ENCODE data around the gene FAF1. TPM values are rescaled to one million over a fixed set of nuclear protein-coding genes. Genes with fewer than 3 reads are reported as not detected.

Gene FAF1
- total RNA-seq, 1 experiment from 2014 or later = 112 TPM

GRCh38 chr1:50425376-50426107 is 534.5 kb downstream of the FAF1 start:
- Histone ChIP-seq H3K36me3 (ENCODE audit: insufficient read depth, low read length) (no peaks in the 10 kb centered on the region), H3K79me2 (ENCODE audit: low read length) (no peaks in the 10 kb centered on the region), H3K27me3 (ENCODE audit: low read length) (no peaks in the 10 kb centered on the region), H3K9me3 (ENCODE audit: low read length) (no peaks in the 10 kb centered on the region), H3K9me2 (replicated peaks; ENCODE audit: insufficient read depth, low read length) (no peaks in the 10 kb centered on the region), H3K4me1 (ENCODE audit: low read length) (no peaks in the 10 kb centered on the region), H2AFZ (ENCODE audit: low read length) (no peak overlapping the region), H3K9ac (ENCODE audit: low read length) (no peak overlapping the region), H3K4me3 (ENCODE audit: low read length) (no peak overlapping the region), H4K20me1 (ENCODE audit: insufficient read depth, low read depth, low read length) (no peaks in the 10 kb centered on the region), H3K27ac (ENCODE audit: low read length) (no peak overlapping the region), H3K4me2 (ENCODE audit: low read depth, low read length, poor library complexity, severe bottlenecking) (no peak overlapping the region)
- DNase-seq = no peak

- H3K4me3 ChIP-seq (ENCODE audit: low read length) = no peak overlapping the region
- H3K4me2 ChIP-seq (ENCODE audit: low read depth, low read length, poor library complexity, severe bottlenecking) = no peak overlapping the region
- no peaks in the 10 kb centered on the region for H3K36me3 ChIP-seq (ENCODE audit: insufficient read depth, low read length)
- no peak overlapping the region for H3K27ac ChIP-seq (ENCODE audit: low read length)
- H3K27me3 ChIP-seq (ENCODE audit: low read length) = no peaks in the 10 kb centered on the region
- no peak for DNase-seq
- H3K9me2 ChIP-seq (replicated peaks; ENCODE audit: insufficient read depth, low read length) = no peaks in the 10 kb centered on the region
- H3K9ac ChIP-seq (ENCODE audit: low read length) = no peak overlapping the region
- no peak overlapping the region for H2AFZ ChIP-seq (ENCODE audit: low read length)
- H3K4me1 ChIP-seq (ENCODE audit: low read length) = no peaks in the 10 kb centered on the region
- H4K20me1 ChIP-seq (ENCODE audit: insufficient read depth, low read depth, low read length) = no peaks in the 10 kb centered on the region
- H3K9me3 ChIP-seq (ENCODE audit: low read length) = no peaks in the 10 kb centered on the region; the same call in 1 of the 2 replicates
- H3K79me2 ChIP-seq (ENCODE audit: low read length) = no peaks in the 10 kb centered on the region
Observed at GRCh38 chr1:50424884-50425375, 535.1 kb downstream of the FAF1 start.

- Histone ChIP-seq H3K27me3 (ENCODE audit: low read length) (no peaks in the 10 kb centered on the region), H2AFZ (ENCODE audit: low read length) (no peak overlapping the region), H3K9ac (ENCODE audit: low read length) (no peak overlapping the region), H3K9me3 (ENCODE audit: low read length) (no peaks in the 10 kb centered on the region; the same call in 1 of the 2 replicates), H3K79me2 (ENCODE audit: low read length) (no peaks in the 10 kb centered on the region), H3K36me3 (ENCODE audit: insufficient read depth, low read length) (no peaks in the 10 kb centered on the region), H3K4me3 (ENCODE audit: low read length) (no peak overlapping the region), H3K4me2 (ENCODE audit: low read depth, low read length, poor library complexity, severe bottlenecking) (no peak overlapping the region), H3K4me1 (ENCODE audit: low read length) (no peaks in the 10 kb centered on the region), H3K27ac (ENCODE audit: low read length) (no peak overlapping the region), H4K20me1 (ENCODE audit: insufficient read depth, low read depth, low read length) (no peaks in the 10 kb centered on the region), H3K9me2 (replicated peaks; ENCODE audit: insufficient read depth, low read length) (no peaks in the 10 kb centered on the region)
- DNase-seq = no peak
Observed at GRCh38 chr1:50424045-50424883, 535.8 kb downstream of the FAF1 start.

- Histone ChIP-seq H3K27me3 (ENCODE audit: low read length) (no peaks in the 10 kb centered on the region), H3K36me3 (ENCODE audit: insufficient read depth, low read length) (no peaks in the 10 kb centered on the region), H3K79me2 (ENCODE audit: low read length) (no peaks in the 10 kb centered on the region), H3K27ac (ENCODE audit: low read length) (no peak overlapping the region), H3K9ac (ENCODE audit: low read length) (no peak overlapping the region), H3K4me3 (ENCODE audit: low read length) (no peak overlapping the region), H2AFZ (ENCODE audit: low read length) (no peak overlapping the region), H4K20me1 (ENCODE audit: insufficient read depth, low read depth, low read length) (no peaks in the 10 kb centered on the region), H3K4me2 (ENCODE audit: low read depth, low read length, poor library complexity, severe bottlenecking) (no peak overlapping the region), H3K4me1 (ENCODE audit: low read length) (no peaks in the 10 kb centered on the region), H3K9me2 (replicated peaks; ENCODE audit: insufficient read depth, low read length) (no peaks in the 10 kb centered on the region), H3K9me3 (ENCODE audit: low read length) (no peaks in the 10 kb centered on the region; the same call in 1 of the 2 replicates)
- no peak for DNase-seq
Observed at GRCh38 chr1:50423670-50424000, 536.4 kb downstream of the FAF1 start.

GRCh38 chr1:50422946-50423669 is 537.0 kb downstream of the FAF1 start, which contains the start of gene DMRTA2:
TSS of gene DMRTA2 (minus strand) at chr1:50423443. CDS start at chr1:50421536, 1,907 bp downstream.
- Histone ChIP-seq H3K9me2 (replicated peaks; ENCODE audit: insufficient read depth, low read length) (no peaks in the 10 kb centered on the region), H4K20me1 (ENCODE audit: insufficient read depth, low read depth, low read length) (no peaks in the 10 kb centered on the region), H2AFZ (ENCODE audit: low read length) (no peak within 1 kb of the TSS), H3K27ac (ENCODE audit: low read length) (no peak within 1 kb of the TSS), H3K79me2 (ENCODE audit: low read length) (no peaks in the 10 kb centered on the region), H3K9ac (ENCODE audit: low read length) (no peak within 1 kb of the TSS), H3K4me2 (ENCODE audit: low read depth, low read length, poor library complexity, severe bottlenecking) (no peak within 1 kb of the TSS), H3K9me3 (ENCODE audit: low read length) (no peaks in the 10 kb centered on the region; the same call in 1 of the 2 replicates), H3K27me3 (ENCODE audit: low read length) (no peaks in the 10 kb centered on the region), H3K36me3 (ENCODE audit: insufficient read depth, low read length) (no peaks in the 10 kb centered on the region), H3K4me1 (ENCODE audit: low read length) (no peaks in the 10 kb centered on the region), H3K4me3 (ENCODE audit: low read length) (no peak within 1 kb of the TSS)
- DNase-seq = no peak

- Histone ChIP-seq H3K79me2 (ENCODE audit: low read length) (no peaks in the 10 kb centered on the region), H3K9me3 (ENCODE audit: low read length) (no peaks in the 10 kb centered on the region; the same call in 1 of the 2 replicates), H3K36me3 (ENCODE audit: insufficient read depth, low read length) (no peaks in the 10 kb centered on the region), H3K27ac (ENCODE audit: low read length) (no peak overlapping the region), H4K20me1 (ENCODE audit: insufficient read depth, low read depth, low read length) (no peaks in the 10 kb centered on the region), H3K4me2 (ENCODE audit: low read depth, low read length, poor library complexity, severe bottlenecking) (no peak overlapping the region), H3K9me2 (replicated peaks; ENCODE audit: insufficient read depth, low read length) (no peaks in the 10 kb centered on the region), H3K4me3 (ENCODE audit: low read length) (no peak overlapping the region), H3K9ac (ENCODE audit: low read length) (no peak overlapping the region), H2AFZ (ENCODE audit: low read length) (no peak overlapping the region), H3K27me3 (ENCODE audit: low read length) (no peaks in the 10 kb centered on the region), H3K4me1 (ENCODE audit: low read length) (no peaks in the 10 kb centered on the region)
- no peak for DNase-seq
Observed at GRCh38 chr1:50422675-50422945, 537.5 kb downstream of the FAF1 start.

GRCh38 chr1:50421768-50422674 is 538.0 kb downstream of the FAF1 start:
- Histone ChIP-seq H4K20me1 (ENCODE audit: insufficient read depth, low read depth, low read length) (no peaks in the 10 kb centered on the region), H3K9me2 (replicated peaks; ENCODE audit: insufficient read depth, low read length) (no peaks in the 10 kb centered on the region), H2AFZ (ENCODE audit: low read length) (no peak overlapping the region), H3K27me3 (ENCODE audit: low read length) (no peaks in the 10 kb centered on the region), H3K36me3 (ENCODE audit: insufficient read depth, low read length) (no peaks in the 10 kb centered on the region), H3K9ac (ENCODE audit: low read length) (no peak overlapping the region), H3K4me1 (ENCODE audit: low read length) (no peaks in the 10 kb centered on the region), H3K4me2 (ENCODE audit: low read depth, low read length, poor library complexity, severe bottlenecking) (no peak overlapping the region), H3K27ac (ENCODE audit: low read length) (no peak overlapping the region), H3K9me3 (ENCODE audit: low read length) (no peaks in the 10 kb centered on the region; the same call in 1 of the 2 replicates), H3K4me3 (ENCODE audit: low read length) (no peak overlapping the region), H3K79me2 (ENCODE audit: low read length) (no peaks in the 10 kb centered on the region)
- no peak for DNase-seq

All from Karpas-422 (cell line).